ENCODE results near the gene MALL. TPM values are rescaled to one million over a fixed set of nuclear protein-coding genes. Genes with fewer than 3 reads are reported as not detected.

The MALL gene
- total and polyA plus RNA-seq, 5 donors from 2014 or later, result 0.13 to 0.34 (median 0.23) TPM; not detected in 1

- no peak overlapping the region for H3K27ac ChIP-seq (ENCODE audit: insufficient read depth, low read length, poor library complexity, severe bottlenecking)
- peaks cover 2% of the 10 kb centered on the region for H3K27me3 ChIP-seq (ENCODE audit: control insufficient read depth, insufficient read depth, low read length)
- no peak for ATAC-seq (ENCODE audit: low read depth in 2 of 2)
- H3K4me3 ChIP-seq (ENCODE audit: low read depth, low read length), result no peak overlapping the region
- Mint-ChIP-seq H3K4me1 (no peaks in the 10 kb centered on the region), H3K27me3 (peaks cover 18% of the 10 kb centered on the region), H3K4me3 (no peak overlapping the region), H3K27ac (no peak overlapping the region), H3K9me3 (no peaks in the 10 kb centered on the region), H3K36me3 (no peaks in the 10 kb centered on the region)
- H3K36me3 ChIP-seq (ENCODE audit: control insufficient read depth, insufficient read depth, low read length), result no peaks in the 10 kb centered on the region
- no peaks in the 10 kb centered on the region for H3K9me3 ChIP-seq (ENCODE audit: control insufficient read depth in 2 of 2, low read length in 2 of 2)
- H3K4me1 ChIP-seq (ENCODE audit: control insufficient read depth, insufficient read depth, low read length, poor library complexity, severe bottlenecking), result no peaks in the 10 kb centered on the region
- DNase-seq, result no peak
These were observed 31.3 kb upstream of the MALL start for GRCh38 chr2:110146945-110147332.

- H3K27ac ChIP-seq (ENCODE audit: insufficient read depth, low read length, poor library complexity, severe bottlenecking), result no peak overlapping the region
- Mint-ChIP-seq H3K9me3 (no peaks in the 10 kb centered on the region), H3K27me3 (peaks cover 18% of the 10 kb centered on the region), H3K36me3 (no peaks in the 10 kb centered on the region), H3K4me1 (no peaks in the 10 kb centered on the region), H3K4me3 (no peak overlapping the region), H3K27ac (no peak overlapping the region)
- no peaks in the 10 kb centered on the region for H3K9me3 ChIP-seq (ENCODE audit: control insufficient read depth in 2 of 2, low read length in 2 of 2)
- no peaks in the 10 kb centered on the region for H3K36me3 ChIP-seq (ENCODE audit: control insufficient read depth, insufficient read depth, low read length)
- no peak overlapping the region for H3K4me3 ChIP-seq (ENCODE audit: low read depth, low read length)
- DNase-seq (no peak), ATAC-seq (ENCODE audit: low read depth in 2 of 2) (no peak)
- H3K4me1 ChIP-seq (ENCODE audit: control insufficient read depth, insufficient read depth, low read length, poor library complexity, severe bottlenecking), result no peaks in the 10 kb centered on the region
- peaks cover 2% of the 10 kb centered on the region for H3K27me3 ChIP-seq (ENCODE audit: control insufficient read depth, insufficient read depth, low read length)
These were observed 30.7 kb upstream of the MALL start for GRCh38 chr2:110146183-110146944.

- ATAC-seq (ENCODE audit: low read depth in 2 of 2) (no peak), DNase-seq (no peak)
- H3K4me1 Mint-ChIP-seq, result no peaks in the 10 kb centered on the region
- peaks cover 13% of the 10 kb centered on the region for H3K27me3 Mint-ChIP-seq
- no peaks in the 10 kb centered on the region for H3K36me3 Mint-ChIP-seq
- no peaks in the 10 kb centered on the region for H3K9me3 Mint-ChIP-seq
- no peaks in the 10 kb centered on the region for H3K4me1 ChIP-seq (ENCODE audit: control insufficient read depth, insufficient read depth, low read length, poor library complexity, severe bottlenecking)
- H3K27ac Mint-ChIP-seq, result no peak overlapping the region
- H3K27me3 ChIP-seq (ENCODE audit: control insufficient read depth, insufficient read depth, low read length), result peaks cover 2% of the 10 kb centered on the region
- H3K27ac ChIP-seq (ENCODE audit: insufficient read depth, low read length, poor library complexity, severe bottlenecking), result no peak overlapping the region
- H3K4me3 Mint-ChIP-seq, result no peak overlapping the region
- H3K4me3 ChIP-seq (ENCODE audit: low read depth, low read length), result no peak overlapping the region
- no peaks in the 10 kb centered on the region for H3K36me3 ChIP-seq (ENCODE audit: control insufficient read depth, insufficient read depth, low read length)
- no peaks in the 10 kb centered on the region for H3K9me3 ChIP-seq (ENCODE audit: control insufficient read depth in 2 of 2, low read length in 2 of 2)
These were observed 28.4 kb upstream of the MALL start for GRCh38 chr2:110143982-110144381.

GRCh38 chr2:110140401-110140800 lies 24.8 kb upstream of the MALL start:
- Mint-ChIP-seq H3K27me3 (peaks cover 9% of the 10 kb centered on the region), H3K4me3 (no peak overlapping the region), H3K9me3 (peaks cover 0 to 6% (median 0%) of the 10 kb centered on the region in 7 donors), H3K4me1 (no peaks in the 10 kb centered on the region), H3K27ac (no peak overlapping the region), H3K36me3 (no peaks in the 10 kb centered on the region)
- no peaks in the 10 kb centered on the region for H3K36me3 ChIP-seq (ENCODE audit: control insufficient read depth, insufficient read depth, low read length)
- H3K27me3 ChIP-seq (ENCODE audit: control insufficient read depth, insufficient read depth, low read length), result no peaks in the 10 kb centered on the region
- ATAC-seq (ENCODE audit: low read depth in 2 of 2), result no peak
- H3K9me3 ChIP-seq (ENCODE audit: control insufficient read depth in 2 of 2, low read length in 2 of 2), result no peaks in the 10 kb centered on the region
- no peak overlapping the region for H3K4me3 ChIP-seq (ENCODE audit: low read depth, low read length)
- H3K27ac ChIP-seq (ENCODE audit: insufficient read depth, low read length, poor library complexity, severe bottlenecking), result no peak overlapping the region
- no peaks in the 10 kb centered on the region for H3K4me1 ChIP-seq (ENCODE audit: control insufficient read depth, insufficient read depth, low read length, poor library complexity, severe bottlenecking)
- no peak for DNase-seq

GRCh38 chr2:110134025-110134424 lies 18.4 kb upstream of the MALL start:
- ATAC-seq (ENCODE audit: low read depth in 2 of 2), result no peak
- no peak overlapping the region for H3K4me3 ChIP-seq (ENCODE audit: low read depth, low read length)
- H3K4me1 ChIP-seq (ENCODE audit: control insufficient read depth, insufficient read depth, low read length, poor library complexity, severe bottlenecking), result no peaks in the 10 kb centered on the region
- H3K27me3 Mint-ChIP-seq, result peaks cover 5% of the 10 kb centered on the region
- peaks cover 9% of the 10 kb centered on the region for H3K27me3 ChIP-seq (ENCODE audit: control insufficient read depth, insufficient read depth, low read length)
- H3K36me3 Mint-ChIP-seq, result peaks cover 4% of the 10 kb centered on the region
- H3K4me3 Mint-ChIP-seq, result no peak overlapping the region
- peaks cover 0 to 23% (median 8%) of the 10 kb centered on the region in 7 donors for H3K9me3 Mint-ChIP-seq
- no peak overlapping the region for H3K27ac ChIP-seq (ENCODE audit: insufficient read depth, low read length, poor library complexity, severe bottlenecking)
- no peaks in the 10 kb centered on the region for H3K4me1 Mint-ChIP-seq
- DNase-seq, result no peak
- no peaks in the 10 kb centered on the region for H3K36me3 ChIP-seq (ENCODE audit: control insufficient read depth, insufficient read depth, low read length)
- no peak overlapping the region for H3K27ac Mint-ChIP-seq
- peaks cover 8 to 12% of the 10 kb centered on the region in 2 experiments for H3K9me3 ChIP-seq (ENCODE audit: control insufficient read depth in 2 of 2, low read length in 2 of 2)

- Mint-ChIP-seq H3K4me3 (no peak overlapping the region), H3K27ac (no peak overlapping the region), H3K9me3 (peaks cover 0 to 23% (median 8%) of the 10 kb centered on the region in 7 donors), H3K36me3 (peaks cover 4% of the 10 kb centered on the region), H3K4me1 (no peaks in the 10 kb centered on the region), H3K27me3 (peaks cover 5% of the 10 kb centered on the region)
- Histone ChIP-seq H3K27me3 (ENCODE audit: control insufficient read depth, insufficient read depth, low read length) (peaks cover 9% of the 10 kb centered on the region), H3K36me3 (ENCODE audit: control insufficient read depth, insufficient read depth, low read length) (no peaks in the 10 kb centered on the region), H3K4me3 (ENCODE audit: low read depth, low read length) (no peak overlapping the region), H3K4me1 (ENCODE audit: control insufficient read depth, insufficient read depth, low read length, poor library complexity, severe bottlenecking) (no peaks in the 10 kb centered on the region), H3K9me3 (ENCODE audit: control insufficient read depth in 2 of 2, low read length in 2 of 2) (peaks cover 8 to 12% of the 10 kb centered on the region in 2 experiments), H3K27ac (ENCODE audit: insufficient read depth, low read length, poor library complexity, severe bottlenecking) (no peak overlapping the region)
- no peak for ATAC-seq (ENCODE audit: low read depth in 2 of 2)
- DNase-seq, result no peak
These were observed 15.5 kb upstream of the MALL start for GRCh38 chr2:110131166-110131565.

- no peak for ATAC-seq (ENCODE audit: low read depth in 2 of 2)
- H3K9me3 ChIP-seq (ENCODE audit: control insufficient read depth in 2 of 2, low read length in 2 of 2), result peaks cover 8 to 12% of the 10 kb centered on the region in 2 experiments
- Mint-ChIP-seq H3K4me1 (no peaks in the 10 kb centered on the region), H3K36me3 (peaks cover 4% of the 10 kb centered on the region), H3K4me3 (no peak overlapping the region), H3K9me3 (peaks cover 0 to 23% (median 8%) of the 10 kb centered on the region in 7 donors), H3K27ac (no peak overlapping the region), H3K27me3 (peaks cover 5% of the 10 kb centered on the region)
- no peaks in the 10 kb centered on the region for H3K4me1 ChIP-seq (ENCODE audit: control insufficient read depth, insufficient read depth, low read length, poor library complexity, severe bottlenecking)
- H3K36me3 ChIP-seq (ENCODE audit: control insufficient read depth, insufficient read depth, low read length), result no peaks in the 10 kb centered on the region
- no peak for DNase-seq
- H3K27me3 ChIP-seq (ENCODE audit: control insufficient read depth, insufficient read depth, low read length), result peaks cover 9% of the 10 kb centered on the region
- no peak overlapping the region for H3K4me3 ChIP-seq (ENCODE audit: low read depth, low read length)
- no peak overlapping the region for H3K27ac ChIP-seq (ENCODE audit: insufficient read depth, low read length, poor library complexity, severe bottlenecking)
These were observed 15.1 kb upstream of the MALL start for GRCh38 chr2:110130757-110131156.

- H3K9me3 Mint-ChIP-seq, result peaks cover 0 to 3% (median 0%) of the 10 kb centered on the region in 7 donors
- no peak overlapping the region for H3K27ac Mint-ChIP-seq
- DNase-seq (no peak), ATAC-seq (ENCODE audit: low read depth in 2 of 2) (no peak)
- Histone ChIP-seq H3K4me1 (ENCODE audit: control insufficient read depth, insufficient read depth, low read length, poor library complexity, severe bottlenecking) (no peaks in the 10 kb centered on the region), H3K27me3 (ENCODE audit: control insufficient read depth, insufficient read depth, low read length) (no peaks in the 10 kb centered on the region), H3K36me3 (ENCODE audit: control insufficient read depth, insufficient read depth, low read length) (no peaks in the 10 kb centered on the region), H3K4me3 (ENCODE audit: low read depth, low read length) (no peak overlapping the region), H3K27ac (ENCODE audit: insufficient read depth, low read length, poor library complexity, severe bottlenecking) (no peak overlapping the region), H3K9me3 (ENCODE audit: control insufficient read depth in 2 of 2, low read length in 2 of 2) (no peaks in the 10 kb centered on the region)
- peaks cover 4% of the 10 kb centered on the region for H3K36me3 Mint-ChIP-seq
- H3K4me3 Mint-ChIP-seq, result no peak overlapping the region
- H3K4me1 Mint-ChIP-seq, result no peaks in the 10 kb centered on the region
- peaks cover 8% of the 10 kb centered on the region for H3K27me3 Mint-ChIP-seq
These were observed 11.3 kb upstream of the MALL start for GRCh38 chr2:110126906-110127305.
